Astrocyte (in vitro differentiated cells and primary cell): ENCODE data around the gene ICOS. TPM values are rescaled to one million over a fixed set of nuclear protein-coding genes. Genes with fewer than 3 reads are reported as not detected.

Source experiments
- DNase-seq: peaks from one replicate; pipeline ENCODE4 v3.0.0-alpha.2; 2010; ENCODE audit warnings: low read depth
- FAIRE-seq: peaks from 2 replicates; lab custom pipeline; 2011; peaks lifted over from hg19 to GRCh38; lab: Jason Lieb, UNC
- H2AFZ ChIP-seq: 2 replicates; pipeline ENCODE4 v1.6.0; 2012; ENCODE audit warnings: low read depth, low read length, inconsistent platforms
- H3K27ac ChIP-seq: 2 replicates; pipeline ENCODE4 v1.5.1; 2011; ENCODE audit warnings: low read depth, low read length, inconsistent platforms
- H3K27me3 ChIP-seq: 2 replicates; pipeline ENCODE4 v1.6.0; 2011; ENCODE audit warnings: low read length, inconsistent platforms; ENCODE audit not compliant: insufficient read depth
- H3K36me3 ChIP-seq: 2 replicates; pipeline ENCODE4 v1.5.1; 2011; ENCODE audit warnings: low read length, inconsistent platforms; ENCODE audit not compliant: insufficient read depth
- H3K4me1 ChIP-seq: 2 replicates; pipeline ENCODE4 v1.5.1; 2011; ENCODE audit warnings: low read length, inconsistent platforms; ENCODE audit not compliant: insufficient read depth
- H3K4me2 ChIP-seq: 2 replicates; pipeline ENCODE4 v1.6.0; 2012; ENCODE audit warnings: low read length, inconsistent platforms
- H3K4me3 ChIP-seq: 2 replicates; pipeline ENCODE4 v1.5.1; 2011; ENCODE audit warnings: low read depth, mild to moderate bottlenecking, low read length, inconsistent platforms; ENCODE audit not compliant: insufficient read depth
- H3K79me2 ChIP-seq: 2 replicates; pipeline ENCODE4 v1.6.0; 2012; ENCODE audit warnings: mild to moderate bottlenecking, low read length, inconsistent platforms; ENCODE audit not compliant: insufficient read depth
- H3K9ac ChIP-seq: 2 replicates; pipeline ENCODE4 v1.6.0; 2012; ENCODE audit warnings: mild to moderate bottlenecking, low read length, inconsistent platforms
- H3K9me3 ChIP-seq: 2 replicates; pipeline ENCODE4 v1.5.1; 2012; ENCODE audit warnings: low read depth, mild to moderate bottlenecking, low read length, inconsistent platforms; ENCODE audit not compliant: insufficient read depth
- H4K20me1 ChIP-seq: 2 replicates; pipeline ENCODE4 v1.6.0; 2012; ENCODE audit warnings: low read length, inconsistent platforms; ENCODE audit not compliant: insufficient read depth
- H3K27ac Mint-ChIP-seq: one replicate; pipeline ENCODE4 v1.8.0; 2021; ENCODE audit warnings: mild to moderate bottlenecking, mixed read lengths; ENCODE audit not compliant: unreplicated experiment
- H3K27me3 Mint-ChIP-seq: one replicate; pipeline ENCODE4 v1.8.0; 2021; ENCODE audit warnings: low read depth, mixed read lengths; ENCODE audit not compliant: unreplicated experiment
- H3K36me3 Mint-ChIP-seq: one replicate; pipeline ENCODE4 v1.8.0; 2021; ENCODE audit warnings: low read depth, mixed read lengths; ENCODE audit not compliant: unreplicated experiment
- H3K4me1 Mint-ChIP-seq: one replicate; pipeline ENCODE4 v1.8.0; 2021; ENCODE audit warnings: low read depth, mixed read lengths; ENCODE audit not compliant: unreplicated experiment
- H3K4me3 Mint-ChIP-seq: one replicate; pipeline ENCODE4 v1.8.0; 2021; ENCODE audit warnings: mild to moderate bottlenecking, moderate library complexity, mixed read lengths; ENCODE audit not compliant: unreplicated experiment
- H3K9me3 Mint-ChIP-seq: one replicate; pipeline ENCODE4 v1.8.0; 2021; ENCODE audit warnings: mild to moderate bottlenecking, mixed read lengths; ENCODE audit not compliant: unreplicated experiment
- EZH2 ChIP-seq: IDR thresholded peaks from 2 replicates; pipeline ENCODE4 v1.6.1; 2012; ENCODE audit warnings: mild to moderate bottlenecking, low read length, inconsistent platforms; ENCODE audit not compliant: insufficient read depth
- total RNA-seq: library from RNA; stranded (reverse); gene quantifications from 2 replicates; pipeline ENCODE4 v1.2.1, GENCODE V29; 2021
- TF ChIP-seq, protein P1 (sequence below): IDR thresholded peaks from 2 replicates; pipeline ENCODE4 v1.5.1; 2011; ENCODE audit warnings: low read depth, mild to moderate bottlenecking, inconsistent platforms, low read length, moderate library complexity; ENCODE audit not compliant: insufficient read depth

The ICOS gene
- total RNA-seq, 1 donor from 2014 or later: not detected

- DNase-seq: no peak
- Mint-ChIP-seq H3K36me3 (no peaks in the 10 kb centered on the region), H3K27ac (no peak overlapping the region), H3K4me1 (peaks cover 3% of the 10 kb centered on the region), H3K27me3 (peaks cover 3% of the 10 kb centered on the region), H3K9me3 (peaks cover 5% of the 10 kb centered on the region), H3K4me3 (no peak overlapping the region)
- Histone ChIP-seq H3K9ac (no peak overlapping the region), H2AFZ (no peak overlapping the region), H3K9me3 (no peaks in the 10 kb centered on the region), H3K79me2 (no peaks in the 10 kb centered on the region), H3K36me3 (no peaks in the 10 kb centered on the region), H3K4me2 (no peak overlapping the region), H3K27ac (no peak overlapping the region), H3K4me1 (no peaks in the 10 kb centered on the region), H3K27me3 (no peaks in the 10 kb centered on the region), H3K4me3 (no peak overlapping the region), H4K20me1 (no peaks in the 10 kb centered on the region)
- TF ChIP-seq, protein P1, sequence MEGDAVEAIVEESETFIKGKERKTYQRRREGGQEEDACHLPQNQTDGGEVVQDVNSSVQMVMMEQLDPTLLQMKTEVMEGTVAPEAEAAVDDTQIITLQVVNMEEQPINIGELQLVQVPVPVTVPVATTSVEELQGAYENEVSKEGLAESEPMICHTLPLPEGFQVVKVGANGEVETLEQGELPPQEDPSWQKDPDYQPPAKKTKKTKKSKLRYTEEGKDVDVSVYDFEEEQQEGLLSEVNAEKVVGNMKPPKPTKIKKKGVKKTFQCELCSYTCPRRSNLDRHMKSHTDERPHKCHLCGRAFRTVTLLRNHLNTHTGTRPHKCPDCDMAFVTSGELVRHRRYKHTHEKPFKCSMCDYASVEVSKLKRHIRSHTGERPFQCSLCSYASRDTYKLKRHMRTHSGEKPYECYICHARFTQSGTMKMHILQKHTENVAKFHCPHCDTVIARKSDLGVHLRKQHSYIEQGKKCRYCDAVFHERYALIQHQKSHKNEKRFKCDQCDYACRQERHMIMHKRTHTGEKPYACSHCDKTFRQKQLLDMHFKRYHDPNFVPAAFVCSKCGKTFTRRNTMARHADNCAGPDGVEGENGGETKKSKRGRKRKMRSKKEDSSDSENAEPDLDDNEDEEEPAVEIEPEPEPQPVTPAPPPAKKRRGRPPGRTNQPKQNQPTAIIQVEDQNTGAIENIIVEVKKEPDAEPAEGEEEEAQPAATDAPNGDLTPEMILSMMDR: no peak
- no peak for TF ChIP-seq EZH2
- FAIRE-seq: no peak
Measured at GRCh38 chr2:203892207-203892606, 44.4 kb upstream of the ICOS start.

- Histone ChIP-seq H3K27me3 (no peaks in the 10 kb centered on the region), H3K9me3 (no peaks in the 10 kb centered on the region), H4K20me1 (no peaks in the 10 kb centered on the region), H3K9ac (no peak overlapping the region), H3K36me3 (no peaks in the 10 kb centered on the region), H3K4me2 (no peak overlapping the region), H3K79me2 (no peaks in the 10 kb centered on the region), H3K4me1 (no peaks in the 10 kb centered on the region), H3K27ac (no peak overlapping the region), H3K4me3 (no peak overlapping the region), H2AFZ (no peak overlapping the region)
- Mint-ChIP-seq H3K27ac (no peak overlapping the region), H3K9me3 (peaks cover 5% of the 10 kb centered on the region), H3K4me3 (no peak overlapping the region), H3K36me3 (no peaks in the 10 kb centered on the region), H3K4me1 (peaks cover 3% of the 10 kb centered on the region), H3K27me3 (peaks cover 3% of the 10 kb centered on the region)
- TF ChIP-seq, protein P1: no peak
- TF ChIP-seq EZH2: no peak
- FAIRE-seq: no peak
- DNase-seq: no peak
Measured at GRCh38 chr2:203893401-203893800, 43.2 kb upstream of the ICOS start.

DNA sequence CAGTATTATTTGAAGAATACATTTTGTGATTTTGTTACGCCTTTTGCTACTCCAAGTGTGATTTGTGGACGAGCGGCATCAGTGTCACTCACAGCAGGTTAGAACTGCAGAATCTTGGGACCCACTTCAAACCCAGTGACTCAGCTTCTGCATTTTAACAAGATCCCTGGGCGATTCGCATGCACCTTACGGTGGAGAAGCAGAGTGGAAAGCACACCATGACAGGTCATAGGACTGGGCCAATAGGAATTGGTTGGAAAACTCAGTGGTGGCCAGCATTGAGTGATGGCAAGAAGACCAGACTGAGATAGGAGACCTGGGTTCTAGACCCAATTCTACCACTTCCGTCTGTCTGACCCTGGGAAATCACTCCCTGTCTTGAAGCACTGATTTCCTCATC lies 42.7 kb upstream of the ICOS start:
- Histone ChIP-seq H3K9me3 (no peaks in the 10 kb centered on the region), H3K4me2 (no peak overlapping the region), H3K4me1 (no peaks in the 10 kb centered on the region), H3K27ac (no peak overlapping the region), H4K20me1 (no peaks in the 10 kb centered on the region), H3K9ac (no peak overlapping the region), H3K79me2 (no peaks in the 10 kb centered on the region), H3K27me3 (no peaks in the 10 kb centered on the region), H3K36me3 (no peaks in the 10 kb centered on the region), H2AFZ (no peak overlapping the region), H3K4me3 (no peak overlapping the region)
- DNase-seq: no peak
- Mint-ChIP-seq H3K9me3 (peaks cover 5% of the 10 kb centered on the region), H3K4me3 (no peak overlapping the region), H3K36me3 (no peaks in the 10 kb centered on the region), H3K4me1 (peaks cover 3% of the 10 kb centered on the region), H3K27me3 (peaks cover 3% of the 10 kb centered on the region), H3K27ac (no peak overlapping the region)
- TF ChIP-seq, protein P1: no peak
- no peak for TF ChIP-seq EZH2
- no peak for FAIRE-seq
